ENCODE results near the gene ADORA1.
A peak's percentile ranks its signal among the peaks of the same experiment; 100 is the strongest.

Gene ADORA1

DNA sequence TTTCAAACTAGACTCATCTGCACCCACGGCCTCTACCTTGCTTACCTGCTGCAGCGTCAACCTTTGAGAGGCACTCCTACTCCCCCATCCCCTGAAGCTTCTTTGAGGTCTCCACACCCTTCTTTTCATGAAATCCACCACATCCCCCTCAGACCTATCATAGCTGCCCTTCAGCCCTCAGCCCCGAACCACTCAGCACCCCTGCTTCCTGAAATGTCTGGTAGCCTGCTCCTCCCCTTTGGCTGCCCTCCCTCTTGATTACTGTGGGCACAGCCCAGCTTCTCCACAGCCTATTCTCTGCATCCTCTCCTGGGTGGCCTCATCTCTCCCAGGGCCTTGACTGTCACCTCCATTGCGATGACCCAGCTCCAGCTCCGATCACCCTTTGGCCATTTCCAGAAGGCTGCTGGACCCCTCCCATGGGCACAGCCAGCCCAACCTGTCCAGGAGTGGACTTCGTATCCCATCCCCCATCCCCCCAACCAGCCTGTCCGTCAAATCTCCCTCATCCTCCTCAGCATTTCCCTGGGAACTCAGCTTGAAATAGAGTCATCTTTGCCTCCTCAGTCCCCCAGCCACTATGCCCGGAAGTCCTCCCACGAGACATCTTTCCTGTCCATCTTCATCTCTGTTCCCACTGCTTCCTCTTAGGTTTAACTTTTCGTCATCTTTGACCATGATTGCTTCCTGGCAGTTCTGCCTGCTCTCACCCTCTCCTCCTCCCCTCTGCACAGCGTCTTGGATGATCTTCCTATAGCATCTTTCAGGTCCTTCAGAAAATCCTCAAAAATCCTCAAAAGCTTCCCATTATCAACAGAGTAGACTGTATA is 6.1 kb upstream of the ADORA1 start:
- DNase-seq (ENCODE audit: low read depth): no peak
- no peak overlapping the region for H3K4me3 ChIP-seq (ENCODE audit: low read depth, low read length)
- TF ChIP-seq CTCF (IDR thresholded peaks at IDR 0.05; ENCODE audit: control insufficient read depth, extremely low read depth, insufficient read depth): no peak

- DNase-seq (ENCODE audit: low read depth): no peak
- H3K4me3 ChIP-seq (ENCODE audit: low read depth, low read length): no peak overlapping the region
- no peak for TF ChIP-seq CTCF (IDR thresholded peaks at IDR 0.05; ENCODE audit: control insufficient read depth, extremely low read depth, insufficient read depth)
Measured at GRCh38 chr1:203122159-203122558, 5.4 kb upstream of the ADORA1 start.

- no peak for DNase-seq (ENCODE audit: low read depth)
- TF ChIP-seq CTCF (IDR thresholded peaks at IDR 0.05; ENCODE audit: control insufficient read depth, extremely low read depth, insufficient read depth): no peak
Measured at GRCh38 chr1:203124011-203124410, 3.5 kb upstream of the ADORA1 start.

GRCh38 chr1:203124546-203125317 is 2.8 kb upstream of the ADORA1 start:
- TF ChIP-seq CTCF (IDR thresholded peaks at IDR 0.05; ENCODE audit: control insufficient read depth, extremely low read depth, insufficient read depth): no peak
- no peak overlapping the region for H3K4me3 ChIP-seq (ENCODE audit: low read depth, low read length)
- DNase-seq (ENCODE audit: low read depth): no peak

More at GRCh38 chr1:203124011-203124410, 3.5 kb upstream of the ADORA1 start:
- no peak overlapping the region for H3K4me3 ChIP-seq (ENCODE audit: low read depth, low read length)

GRCh38 chr1:203126151-203126865 is 1.2 kb upstream of the ADORA1 start:
- H3K4me3 ChIP-seq (ENCODE audit: low read depth, low read length): no peak overlapping the region
- no peak for DNase-seq (ENCODE audit: low read depth)

More at GRCh38 chr1:203126151-203126865, 1.2 kb upstream of the ADORA1 start:
- peak; percentile 31 for TF ChIP-seq CTCF (IDR thresholded peaks at IDR 0.05; ENCODE audit: control insufficient read depth, extremely low read depth, insufficient read depth)
